HUES48 (cell line): Measurements from ENCODE around the gene ADGRL3.
"Not testable (repeated sequence)": the region's sequence is repeated elsewhere in the genome, so short reads cannot be mapped to it uniquely, and the experiment has no call there.

ENCODE experiments used
- H3K27ac ChIP-seq: one replicate; pipeline ENCODE4 v1.7.0; 2013; ENCODE audit warnings: low read depth, low read length, inconsistent platforms
- H3K27me3 ChIP-seq: 2 replicates; pipeline ENCODE4 v1.6.1; 2013; ENCODE audit warnings: mild to moderate bottlenecking, low read length; ENCODE audit not compliant: control insufficient read depth, insufficient read depth
- H3K36me3 ChIP-seq: 2 replicates; pipeline ENCODE4 v1.6.1; 2013; ENCODE audit warnings: low read length; ENCODE audit not compliant: control insufficient read depth, insufficient read depth
- H3K4me1 ChIP-seq: 2 replicates; pipeline ENCODE4 v1.6.1; 2013; ENCODE audit warnings: mild to moderate bottlenecking, low read length; ENCODE audit not compliant: control insufficient read depth, insufficient read depth
- H3K4me3 ChIP-seq: 2 replicates; pipeline ENCODE4 v1.5.1; 2013; ENCODE audit warnings: mild to moderate bottlenecking, low read depth, low read length
- H3K9ac ChIP-seq: 2 replicates; pipeline ENCODE4 v1.6.1; 2013; ENCODE audit warnings: mild to moderate bottlenecking, low read depth, low read length, moderate library complexity
- H3K9me3 ChIP-seq: 2 replicates; pipeline ENCODE4 v1.6.1; 2013; ENCODE audit warnings: low read length; ENCODE audit not compliant: control insufficient read depth, insufficient read depth

ADGRL3 gene

DNA sequence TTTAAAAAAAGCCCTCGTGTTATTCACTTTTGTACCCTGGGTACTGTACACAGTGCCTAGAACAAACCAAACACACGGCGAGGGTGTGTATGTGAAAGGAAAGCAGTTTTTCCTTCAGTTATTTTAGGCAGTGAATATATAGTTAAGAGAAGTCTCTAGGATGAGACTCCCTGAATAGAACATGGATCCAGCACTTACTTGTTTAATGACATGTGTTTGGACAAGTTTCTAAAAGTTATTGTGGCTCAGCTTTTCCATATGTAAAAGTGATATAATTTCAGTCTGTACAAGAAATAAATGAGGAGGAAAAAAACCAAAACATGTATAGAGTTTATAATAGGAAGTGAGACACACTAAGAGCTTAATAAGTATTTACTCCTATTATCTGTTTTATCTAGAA lies 273.2 kb downstream of the ADGRL3 start:
- Histone ChIP-seq H3K27ac (no peak overlapping the region), H3K4me3 (no peak overlapping the region), H3K9me3 (no peaks in the 10 kb centered on the region), H3K4me1 (peaks cover 8% of the 10 kb centered on the region), H3K36me3 (no peaks in the 10 kb centered on the region), H3K27me3 (no peaks in the 10 kb centered on the region), H3K9ac (no peak overlapping the region)

DNA sequence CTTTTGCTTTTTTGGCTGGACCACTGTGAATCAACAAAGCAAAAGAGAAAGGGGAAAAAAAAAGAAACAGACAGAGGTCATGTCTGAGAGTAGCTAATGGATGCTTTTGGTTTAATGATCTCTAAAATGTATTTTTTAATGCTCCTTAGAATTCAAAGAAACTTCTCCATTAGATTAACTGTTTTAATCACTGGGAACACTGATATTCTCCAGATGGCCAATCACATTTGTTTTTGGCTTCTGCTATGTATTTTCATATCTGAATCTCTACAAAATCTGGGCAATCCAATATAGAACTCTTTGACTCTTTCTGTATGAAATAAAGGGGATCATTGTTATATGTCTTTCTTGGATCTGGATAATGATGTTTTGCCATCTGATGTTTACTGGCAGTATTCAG lies 278.2 kb downstream of the ADGRL3 start:
- Histone ChIP-seq H3K27me3 (no peaks in the 10 kb centered on the region), H3K9ac (no peak overlapping the region), H3K27ac (no peak overlapping the region), H3K9me3 (no peaks in the 10 kb centered on the region), H3K4me3 (no peak overlapping the region), H3K4me1 (peaks cover 8% of the 10 kb centered on the region), H3K36me3 (no peaks in the 10 kb centered on the region)

DNA sequence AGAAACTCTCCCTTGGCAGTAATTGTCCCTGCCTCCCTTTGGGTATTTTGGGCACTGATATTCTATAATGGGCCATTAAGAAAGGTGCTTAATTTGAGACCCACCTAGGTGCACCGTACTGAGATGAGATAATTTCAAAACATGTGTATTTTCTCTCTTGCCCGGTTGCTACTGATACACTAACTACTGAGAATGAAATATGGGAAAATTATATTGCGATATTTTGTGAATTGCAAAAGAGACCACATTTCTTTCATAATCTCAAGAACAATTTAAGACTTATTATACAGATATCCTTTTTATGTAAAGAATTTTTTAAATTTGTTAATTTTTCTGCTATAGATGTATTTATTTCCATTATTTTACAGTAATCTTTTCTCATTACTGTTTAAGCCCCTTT lies 284.9 kb downstream of the ADGRL3 start:
- Histone ChIP-seq H3K9me3 (no peaks in the 10 kb centered on the region), H3K27me3 (no peaks in the 10 kb centered on the region), H3K4me3 (no peak overlapping the region), H3K9ac (no peak overlapping the region), H3K4me1 (no peaks in the 10 kb centered on the region), H3K36me3 (no peaks in the 10 kb centered on the region), H3K27ac (no peak overlapping the region)

DNA sequence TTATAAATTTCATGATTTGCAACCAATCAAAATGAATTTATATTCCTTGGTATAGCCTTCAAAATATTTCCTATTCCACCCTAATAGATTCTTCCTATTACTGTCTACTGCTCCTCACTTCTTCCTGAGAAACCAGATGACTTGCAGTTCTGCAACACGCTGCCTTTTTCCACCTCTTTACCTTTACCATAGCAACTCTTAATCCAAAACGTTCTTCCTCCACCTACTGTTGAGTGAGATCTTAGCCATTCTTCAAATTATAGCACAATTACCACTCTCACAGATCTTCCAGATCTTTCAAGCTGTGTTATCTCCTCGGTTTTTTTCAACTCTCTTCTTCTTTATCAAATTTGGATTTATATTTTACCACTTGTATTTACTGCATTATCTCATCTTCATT lies 289.8 kb downstream of the ADGRL3 start:
- Histone ChIP-seq H3K4me1 (peaks cover 16% of the 10 kb centered on the region), H3K27me3 (no peaks in the 10 kb centered on the region), H3K36me3 (no peaks in the 10 kb centered on the region), H3K27ac (no peak overlapping the region), H3K4me3 (no peak overlapping the region), H3K9me3 (no peaks in the 10 kb centered on the region), H3K9ac (no peak overlapping the region)

GRCh38 chr4:61493041-61493440 lies 292.9 kb downstream of the ADGRL3 start:
- Histone ChIP-seq H3K36me3 (no peaks in the 10 kb centered on the region), H3K4me3 (no peak overlapping the region), H3K4me1 (peaks cover 16% of the 10 kb centered on the region), H3K9ac (no peak overlapping the region), H3K9me3 (no peaks in the 10 kb centered on the region), H3K27ac (no peak overlapping the region), H3K27me3 (no peaks in the 10 kb centered on the region)

- Histone ChIP-seq H3K27ac (peak overlapping the region; percentile 61), H3K9ac (no peak overlapping the region), H3K36me3 (no peaks in the 10 kb centered on the region), H3K4me1 (peaks cover 16% of the 10 kb centered on the region), H3K4me3 (no peak overlapping the region), H3K9me3 (no peaks in the 10 kb centered on the region), H3K27me3 (no peaks in the 10 kb centered on the region)
These were observed 293.3 kb downstream of the ADGRL3 start for GRCh38 chr4:61493470-61493869.

DNA sequence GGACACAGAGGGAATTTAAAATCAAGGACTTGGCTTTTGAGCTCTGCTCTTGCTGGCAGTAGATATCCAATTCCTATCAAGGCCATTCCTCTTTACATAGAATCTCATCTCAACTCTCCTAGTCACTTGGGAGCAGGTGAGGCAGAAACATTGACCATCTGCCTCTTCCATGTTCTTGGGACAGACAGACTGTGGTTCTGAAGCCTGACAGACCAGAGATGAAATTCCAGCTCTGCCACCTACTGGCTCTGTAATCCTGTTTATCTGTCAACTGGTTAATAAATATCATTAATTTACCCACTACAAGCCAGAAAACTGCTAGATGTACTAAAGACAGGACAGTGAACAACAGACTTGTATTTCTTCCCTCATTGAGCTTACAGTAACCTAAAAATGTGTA lies 300.8 kb downstream of the ADGRL3 start:
- H3K9ac ChIP-seq, result no peak overlapping the region
- H3K27ac ChIP-seq, result no peak overlapping the region
- H3K9me3 ChIP-seq, result no peaks in the 10 kb centered on the region
- no peak overlapping the region for H3K4me3 ChIP-seq
- H3K36me3 ChIP-seq, result no peaks in the 10 kb centered on the region
- H3K4me1 ChIP-seq, result no peaks in the 10 kb centered on the region
- H3K27me3 ChIP-seq, result no peaks in the 10 kb centered on the region

DNA sequence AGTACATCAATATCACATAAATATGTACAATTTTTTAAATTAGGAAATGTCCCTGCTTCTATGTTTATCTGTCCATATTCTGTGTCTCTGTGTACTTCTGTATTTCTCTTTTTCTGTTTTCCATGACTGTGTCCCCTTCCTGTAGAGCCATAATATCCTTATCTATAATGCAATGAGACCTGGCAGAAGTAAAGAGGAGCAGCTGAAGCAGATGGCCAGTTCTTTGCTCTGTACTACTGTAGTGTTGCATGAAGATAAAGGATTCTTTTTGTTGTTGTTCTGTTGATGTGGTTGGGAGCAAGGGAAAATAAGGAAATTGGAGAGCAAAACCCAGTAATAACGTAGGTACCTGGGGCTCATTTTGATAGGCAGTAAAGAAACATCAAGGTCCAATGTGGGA lies 301.7 kb downstream of the ADGRL3 start:
- H3K4me1 ChIP-seq, result peaks cover 3% of the 10 kb centered on the region; the same call in 1 of the 2 replicates
- H3K9ac ChIP-seq, result no peak overlapping the region
- no peaks in the 10 kb centered on the region for H3K27me3 ChIP-seq
- H3K27ac ChIP-seq, result no peak overlapping the region
- no peaks in the 10 kb centered on the region for H3K36me3 ChIP-seq
- H3K9me3 ChIP-seq, result no peaks in the 10 kb centered on the region
- H3K4me3 ChIP-seq, result no peak overlapping the region

- H3K4me3 ChIP-seq, result no peak overlapping the region
- H3K27me3 ChIP-seq, result no peaks in the 10 kb centered on the region
- H3K4me1 ChIP-seq, result peaks cover 3% of the 10 kb centered on the region; the same call in 1 of the 2 replicates
- H3K36me3 ChIP-seq, result no peaks in the 10 kb centered on the region
- no peaks in the 10 kb centered on the region for H3K9me3 ChIP-seq
- no peak overlapping the region for H3K27ac ChIP-seq
- H3K9ac ChIP-seq, result no peak overlapping the region
These were observed 305.9 kb downstream of the ADGRL3 start for GRCh38 chr4:61505773-61506685.

DNA sequence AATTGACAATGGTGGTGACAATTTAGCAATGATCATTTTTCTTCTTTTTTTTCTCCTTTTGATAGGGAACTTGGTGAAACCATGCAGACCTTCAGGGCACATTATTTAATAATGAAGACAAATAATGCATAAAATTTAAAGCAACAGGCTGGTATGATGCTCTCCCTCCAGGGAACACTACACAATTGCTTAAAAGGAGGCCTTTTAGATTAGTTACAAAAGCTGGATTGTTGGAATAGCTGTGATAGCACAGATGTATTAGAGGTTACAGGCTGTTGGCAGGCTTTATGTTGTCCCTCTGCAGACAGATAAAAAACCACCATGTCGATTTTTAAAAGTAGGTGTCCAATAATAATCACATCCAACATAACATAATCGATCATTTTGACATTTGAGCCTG lies 307.0 kb downstream of the ADGRL3 start:
- H3K4me3 ChIP-seq, result no peak overlapping the region

GRCh38 chr4:61509721-61510241 lies 309.7 kb downstream of the ADGRL3 start:
- H3K36me3 ChIP-seq, H3K27ac ChIP-seq, H3K4me3 ChIP-seq, H3K4me1 ChIP-seq, H3K27me3 ChIP-seq, H3K9ac ChIP-seq, H3K9me3 ChIP-seq: not testable (repeated sequence)

More for the DNA sequence above, 307.0 kb downstream of the ADGRL3 start:
- Histone ChIP-seq H3K4me1 (peaks cover 3% of the 10 kb centered on the region; the same call in 1 of the 2 replicates), H3K9me3 (no peaks in the 10 kb centered on the region), H3K27ac (no peak overlapping the region), H3K36me3 (no peaks in the 10 kb centered on the region), H3K9ac (no peak overlapping the region), H3K27me3 (no peaks in the 10 kb centered on the region)
